Measurements from ENCODE around the gene MACO1.

Gene MACO1

GRCh38 chr1:25524568-25525360 lies 94.1 kb downstream of the MACO1 start:
- no peak for DNase-seq (ENCODE audit: low spot score)

GRCh38 chr1:25525361-25525688 lies 94.6 kb downstream of the MACO1 start:
- no peak for DNase-seq (ENCODE audit: low spot score)

GRCh38 chr1:25526753-25527152 lies 96.1 kb downstream of the MACO1 start:
- no peak for DNase-seq (ENCODE audit: low spot score)

GRCh38 chr1:25527226-25527846 lies 96.6 kb downstream of the MACO1 start:
- DNase-seq (ENCODE audit: low spot score) = no peak

- no peak for DNase-seq (ENCODE audit: low spot score)
Observed at GRCh38 chr1:25527946-25528595, 97.4 kb downstream of the MACO1 start.

DNA sequence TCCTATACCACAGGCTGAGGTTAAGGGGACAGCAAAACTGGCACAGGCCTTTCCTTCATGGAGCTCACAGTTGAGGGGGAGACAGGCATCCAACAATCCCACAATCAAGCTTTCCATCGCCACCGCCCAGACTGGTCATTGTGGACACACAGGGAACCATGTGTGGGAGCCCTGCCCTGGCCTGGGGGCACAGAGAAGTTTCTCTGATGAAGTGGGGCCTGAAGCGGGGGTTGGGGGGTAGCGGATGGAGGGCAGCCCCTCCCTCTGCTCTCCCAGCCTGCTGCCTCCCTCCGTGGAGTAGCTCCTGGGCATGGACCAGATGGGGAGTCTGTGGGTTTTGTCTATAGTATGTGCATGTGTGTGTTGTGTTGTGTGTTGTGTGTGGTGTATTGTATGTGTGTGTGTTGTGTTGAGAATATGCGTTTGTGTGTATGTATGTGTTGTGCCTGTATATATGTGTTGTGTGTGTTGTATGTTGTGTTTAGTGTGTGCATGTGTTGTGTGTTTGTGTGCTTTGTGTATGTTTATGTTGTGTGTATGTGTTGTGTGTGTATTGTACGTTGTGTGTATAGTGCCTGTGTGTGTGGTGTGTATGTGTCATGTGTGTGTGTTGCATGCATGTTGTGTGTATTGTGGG lies 98.3 kb downstream of the MACO1 start:
- DNase-seq (ENCODE audit: low spot score) = no peak

GRCh38 chr1:25529518-25530185 lies 99.0 kb downstream of the MACO1 start:
- no peak for DNase-seq (ENCODE audit: low spot score)

GRCh38 chr1:25530186-25531081 lies 99.7 kb downstream of the MACO1 start:
- DNase-seq (ENCODE audit: low spot score) = no peak

GRCh38 chr1:25531082-25531461 lies 100.4 kb downstream of the MACO1 start:
- no peak for DNase-seq (ENCODE audit: low spot score)

GRCh38 chr1:25532970-25533369 lies 102.3 kb downstream of the MACO1 start:
- DNase-seq (ENCODE audit: low spot score) = no peak

DNA sequence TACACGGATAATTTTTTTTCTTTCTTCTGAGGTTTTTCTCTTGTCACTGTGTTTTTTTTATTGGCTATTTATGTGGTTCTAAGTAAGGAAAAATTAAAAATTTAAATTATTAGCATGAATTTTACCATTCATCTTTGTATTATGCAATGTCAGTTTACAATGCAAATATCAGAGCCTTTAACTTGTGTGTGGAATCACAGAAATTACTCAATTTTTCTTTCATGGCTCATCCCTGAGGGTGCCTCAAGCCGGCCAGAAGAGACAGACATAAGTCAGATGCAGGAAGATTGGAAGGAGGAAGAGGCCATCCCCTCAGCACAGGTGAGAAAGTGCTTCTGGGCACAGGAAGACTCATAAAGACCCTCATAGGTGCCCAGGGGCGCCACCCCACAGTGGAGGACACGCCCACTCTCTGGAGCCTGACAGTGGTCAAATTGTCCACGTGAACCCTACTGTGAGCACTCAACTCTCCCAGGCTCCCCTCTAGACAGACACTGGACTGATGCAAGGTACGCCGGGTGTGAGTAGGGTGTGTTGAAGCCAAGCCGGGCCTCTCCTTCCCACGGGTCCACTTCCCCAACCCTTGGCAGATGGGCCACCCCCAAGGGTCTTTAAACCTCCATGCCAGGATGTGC lies 103.2 kb downstream of the MACO1 start:
- no peak for DNase-seq (ENCODE audit: low spot score)

- DNase-seq (ENCODE audit: low spot score) = no peak
Observed at GRCh38 chr1:25534410-25534788, 103.7 kb downstream of the MACO1 start.

GRCh38 chr1:25536124-25536523 lies 105.4 kb downstream of the MACO1 start:
- DNase-seq (ENCODE audit: low spot score) = no peak

GRCh38 chr1:25537153-25537831 lies 106.6 kb downstream of the MACO1 start:
- no peak for DNase-seq (ENCODE audit: low spot score)

DNA sequence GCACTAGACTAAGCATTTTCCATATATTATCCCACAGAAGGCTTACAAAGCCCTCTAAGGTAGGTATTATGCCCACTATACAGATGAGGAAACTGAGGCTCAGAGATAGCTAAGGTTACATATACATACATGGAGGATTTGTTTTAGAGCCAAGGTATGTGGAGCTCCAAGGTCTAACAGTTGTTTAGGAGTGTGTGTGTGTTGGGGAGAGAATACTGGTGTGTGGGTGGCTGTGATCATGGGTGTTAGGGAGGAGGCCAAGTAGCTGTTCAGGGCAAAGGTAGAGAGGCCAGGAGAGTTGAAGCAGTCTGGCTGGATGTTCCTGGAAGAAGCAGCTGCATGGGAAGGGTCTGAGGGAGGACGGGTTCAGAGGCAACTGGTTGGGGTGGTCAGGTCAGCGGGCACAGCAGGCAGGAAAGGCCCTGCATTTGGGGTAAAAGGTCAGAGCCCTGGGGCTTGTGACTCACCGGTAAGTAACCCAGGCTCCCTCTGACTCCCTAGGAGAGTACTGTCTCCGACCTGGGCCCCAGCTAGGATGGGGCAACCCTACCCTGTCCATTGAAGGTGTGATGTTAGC lies 107.6 kb downstream of the MACO1 start:
- no peak for DNase-seq (ENCODE audit: low spot score)

DNA sequence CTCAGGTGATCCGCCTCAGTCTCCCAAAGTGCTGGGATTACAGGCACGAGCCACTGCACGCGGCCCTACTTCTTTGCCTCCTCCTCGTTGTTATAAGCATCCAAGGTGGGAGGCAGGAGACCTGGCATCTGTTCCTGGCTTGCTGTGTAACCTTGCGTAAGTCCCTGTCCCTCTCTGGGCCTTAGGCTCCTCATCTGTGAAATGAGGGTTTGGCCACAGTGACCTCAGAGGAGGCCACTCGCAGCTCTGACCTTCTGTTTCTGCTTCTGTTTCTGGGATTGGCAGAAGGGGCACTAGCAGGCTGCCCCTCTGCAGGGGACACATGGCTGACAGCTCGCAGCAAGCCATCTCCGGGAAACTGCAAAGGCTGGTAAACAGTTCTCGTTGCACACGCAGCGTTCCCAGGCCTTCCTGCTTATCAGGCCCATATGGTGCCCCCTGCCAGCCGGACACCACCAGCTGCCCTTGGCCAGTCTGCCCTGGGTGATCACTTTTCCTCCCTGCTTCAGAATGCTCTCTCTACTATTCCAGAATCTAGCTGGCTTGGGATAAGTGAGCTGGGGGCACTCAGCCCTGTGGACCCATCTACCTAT lies 110.1 kb downstream of the MACO1 start:
- no peak for DNase-seq (ENCODE audit: low spot score)

GRCh38 chr1:25541425-25541824 lies 110.7 kb downstream of the MACO1 start:
- DNase-seq (ENCODE audit: low spot score) = no peak

DNA sequence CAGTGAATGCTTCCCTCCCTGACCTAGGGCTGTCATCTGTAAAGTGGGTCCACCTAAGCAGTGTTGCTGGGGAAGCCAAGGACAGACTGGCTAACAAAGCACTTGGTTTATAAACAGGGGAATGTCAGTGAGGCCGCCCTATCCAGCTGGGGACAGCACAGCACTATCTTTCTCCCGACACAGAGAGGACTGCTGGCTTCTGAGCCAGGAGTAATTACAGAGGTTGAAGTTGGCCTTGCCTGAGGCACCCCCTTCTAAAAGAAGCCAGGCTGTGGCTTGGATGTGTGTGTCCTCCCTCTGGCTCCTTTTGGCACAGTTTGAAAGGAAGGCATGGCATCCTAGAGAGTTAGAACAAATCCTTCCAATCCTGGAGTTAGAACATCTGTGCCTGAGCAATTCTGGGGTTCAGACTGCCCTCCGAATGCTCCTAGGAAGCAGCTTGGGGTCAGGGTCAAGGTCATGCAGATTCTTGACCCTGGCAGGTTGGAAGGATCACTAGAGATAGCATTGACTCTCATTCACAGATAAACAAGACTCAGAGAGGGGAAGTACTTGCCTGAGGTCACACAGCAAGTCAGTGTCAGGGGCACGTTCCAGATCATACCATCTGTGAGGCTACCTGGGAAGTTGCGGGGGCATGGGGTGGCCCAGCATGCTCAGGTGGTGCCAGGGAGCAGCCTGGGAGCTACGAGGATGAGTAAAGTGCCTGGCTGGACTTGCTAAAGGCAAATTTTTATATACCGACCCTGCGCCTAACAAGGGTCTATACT lies 111.4 kb downstream of the MACO1 start:
- DNase-seq (ENCODE audit: low spot score) = no peak

DNA sequence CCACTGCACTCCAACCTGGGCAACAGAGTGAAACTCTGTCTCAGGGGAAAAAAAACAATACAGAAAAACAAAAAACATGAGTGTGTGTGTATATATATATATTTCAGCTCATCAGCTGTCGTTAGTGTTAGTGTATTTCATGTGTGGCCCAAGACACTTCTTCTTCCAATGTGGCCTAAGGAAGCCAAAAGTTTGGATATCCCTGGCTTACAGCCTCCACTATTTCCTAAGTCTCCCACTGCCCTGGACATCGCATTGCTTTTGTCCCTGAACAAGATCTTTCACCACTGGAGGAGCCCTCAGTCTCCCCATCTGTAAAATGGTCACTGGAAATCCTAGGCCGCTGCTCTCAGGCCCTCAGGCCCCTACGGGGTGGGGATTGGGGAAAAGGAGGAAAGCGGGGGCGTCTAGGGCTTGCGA lies 112.3 kb downstream of the MACO1 start:
- no peak for DNase-seq (ENCODE audit: low spot score)
